Ovary (tissue), 3 donors: ENCODE data around the gene WNT7B.

Experiments
- CTCF ChIP-seq, 3 donors: fragments of 450-650 bp in 2 of 3; fragments of 200-600 bp in 1 of 3; IDR thresholded peaks; one replicate each; pipeline versions ENCODE4 v1.5.1 to v1.8.0; 2016 to 2022; ENCODE audit warnings: antibody characterized with exemption in 3 of 3, mild to moderate bottlenecking in 1 of 3
- EP300 ChIP-seq: sonication (generic); formaldehyde crosslinking; IDR thresholded peaks from one replicate; pipeline ENCODE4 v1.6.1; 2017; ENCODE audit warnings: antibody characterized with exemption
- POLR2A ChIP-seq: fragments of 450-650 bp; IDR thresholded peaks from one replicate; pipeline ENCODE4 v1.6.1; 2017; ENCODE audit warnings: antibody characterized with exemption, mild to moderate bottlenecking, moderate library complexity
- donor health status: DM: no; HTN: no; CAD: no.

GRCh38 chr22:46010207-46010867 lies 33.4 kb upstream of the WNT7B start:
- TF ChIP-seq CTCF (IDR thresholded peaks at IDR 0.05) (no peak), POLR2A (no peak), EP300 (no peak)
